SU-DHL-6 (cell line): ENCODE measurements around the gene PHRF1.

Experiments used
- H2AFZ ChIP-seq: fragments of 200-600 bp; sonication (generic); 2 replicates; pipeline ENCODE4 v1.6.1; 2014; ENCODE audit warnings: low read depth, mild to moderate bottlenecking, moderate library complexity, mixed read lengths, antibody characterized with exemption, low read length; ENCODE audit not compliant: severe bottlenecking
- H3F3A ChIP-seq: fragments of 200-600 bp; shearing (Covaris generic); 2 replicates; pipeline ENCODE4 v1.6.0; 2016; ENCODE audit warnings: antibody characterized with exemption, mild to moderate bottlenecking; ENCODE audit not compliant: insufficient read depth
- H3K27ac ChIP-seq: fragments of 200-600 bp; sonication (generic); 2 replicates; pipeline ENCODE4 v1.5.1; 2016; ENCODE audit warnings: low read depth, mild to moderate bottlenecking, low read length, moderate library complexity, mixed read lengths
- H3K27me3 ChIP-seq: fragments of 200-600 bp; sonication (generic), shearing (Covaris generic); 2 replicates; pipeline ENCODE4 v1.6.0; 2014; ENCODE audit warnings: mild to moderate bottlenecking, low read length
- H3K36me3 ChIP-seq: fragments of 200-600 bp; sonication (generic); 2 replicates; pipeline ENCODE4 v1.6.1; 2014; ENCODE audit warnings: mild to moderate bottlenecking, low read length, mixed read lengths
- H3K4me2 ChIP-seq: fragments of 300-600, 200-600 bp; shearing (Covaris generic), sonication (generic); 2 replicates; pipeline ENCODE4 v1.6.0; 2014; ENCODE audit warnings: low read length, low read depth, mild to moderate bottlenecking; ENCODE audit not compliant: poor library complexity, severe bottlenecking
- H3K4me3 ChIP-seq: fragments of 200-600 bp; sonication (generic); 2 replicates; pipeline ENCODE4 v1.5.1; 2014; ENCODE audit warnings: antibody characterized with exemption, low read length, mild to moderate bottlenecking, mixed read lengths; ENCODE audit not compliant: insufficient read depth, poor library complexity, severe bottlenecking
- H3K79me2 ChIP-seq: fragments of 200-600 bp; sonication (generic); 2 replicates; pipeline ENCODE4 v1.6.1; 2014; ENCODE audit warnings: mild to moderate bottlenecking, low read length, moderate library complexity; ENCODE audit not compliant: insufficient read depth
- H3K9ac ChIP-seq: fragments of 200-600 bp; sonication (generic); 2 replicates; pipeline ENCODE4 v1.7.0; 2014; ENCODE audit warnings: mild to moderate bottlenecking, low read length
- H3K9me2 ChIP-seq: fragments of 200-600 bp; sonication (generic); replicated peaks from 2 replicates; pipeline ENCODE4 v1.6.1; 2014; ENCODE audit warnings: low read length; ENCODE audit not compliant: insufficient read depth
- H3K9me3 ChIP-seq: fragments of 200-600 bp; sonication (generic); 2 replicates; pipeline ENCODE4 v1.6.1; 2014; ENCODE audit warnings: low read length, mixed read lengths; ENCODE audit not compliant: insufficient read depth
- H4K20me1 ChIP-seq: fragments of 200-600 bp; sonication (generic); 2 replicates; pipeline ENCODE4 v1.6.1; 2014; ENCODE audit warnings: low read depth, mild to moderate bottlenecking, antibody characterized with exemption, low read length, moderate library complexity, mixed read lengths
- CTCF ChIP-seq: fragments of 200-600 bp; sonication (generic); IDR thresholded peaks from one replicate; pipeline ENCODE4 v1.5.1; 2017; ENCODE audit warnings: antibody characterized with exemption, mild to moderate bottlenecking, low read length, moderate library complexity; ENCODE audit not compliant: insufficient read depth, poor library complexity, severe bottlenecking
- EZH2phosphoT487 ChIP-seq: fragments of 200-600 bp; sonication (generic), shearing (Covaris generic); conservative IDR thresholded peaks from 2 replicates; pipeline ENCODE4 v1.6.1; 2018; ENCODE audit warnings: mild to moderate bottlenecking, antibody characterized with exemption, low read length, moderate library complexity, mixed read lengths

Gene PHRF1

GRCh38 chr11:563066-563811 lies 13.0 kb upstream of the PHRF1 start:
- Histone ChIP-seq H3K4me2 (no peak overlapping the region), H3K27ac (no peak overlapping the region), H3K9ac (no peak overlapping the region), H3K79me2 (no peaks in the 10 kb centered on the region; the same call in 1 of the 2 replicates), H3K4me3 (no peak overlapping the region), H3K9me3 (no peaks in the 10 kb centered on the region), H2AFZ (no peak overlapping the region), H3K9me2 (no peaks in the 10 kb centered on the region), H3K36me3 (no peaks in the 10 kb centered on the region), H3K27me3 (no peaks in the 10 kb centered on the region), H4K20me1 (no peaks in the 10 kb centered on the region), H3F3A (peaks cover 3% of the 10 kb centered on the region; the same call in 1 of the 2 replicates)
- TF ChIP-seq CTCF = no peak
- TF ChIP-seq EZH2phosphoT487 = no peak

- Histone ChIP-seq H3K36me3 (no peaks in the 10 kb centered on the region), H3F3A (peaks cover 3% of the 10 kb centered on the region; the same call in 1 of the 2 replicates), H3K79me2 (no peaks in the 10 kb centered on the region; the same call in 1 of the 2 replicates), H2AFZ (no peak overlapping the region), H3K9me2 (no peaks in the 10 kb centered on the region), H4K20me1 (no peaks in the 10 kb centered on the region), H3K9me3 (no peaks in the 10 kb centered on the region), H3K27ac (no peak overlapping the region), H3K4me2 (no peak overlapping the region), H3K4me3 (no peak overlapping the region), H3K9ac (no peak overlapping the region), H3K27me3 (no peaks in the 10 kb centered on the region)
- TF ChIP-seq CTCF (no peak), EZH2phosphoT487 (no peak)
These were observed 12.3 kb upstream of the PHRF1 start for GRCh38 chr11:563812-564578.

- no peak overlapping the region for H2AFZ ChIP-seq
- H3K9me2 ChIP-seq = no peaks in the 10 kb centered on the region
- H3K4me3 ChIP-seq = no peak overlapping the region
- H3K4me2 ChIP-seq = no peak overlapping the region
- no peaks in the 10 kb centered on the region for H3K36me3 ChIP-seq
- H4K20me1 ChIP-seq = no peaks in the 10 kb centered on the region
- no peaks in the 10 kb centered on the region for H3K27me3 ChIP-seq
- no peaks in the 10 kb centered on the region; the same call in 1 of the 2 replicates for H3F3A ChIP-seq
- no peak overlapping the region for H3K9ac ChIP-seq
- no peaks in the 10 kb centered on the region; the same call in 1 of the 2 replicates for H3K79me2 ChIP-seq
- TF ChIP-seq CTCF (no peak), EZH2phosphoT487 (no peak)
- H3K27ac ChIP-seq = no peak overlapping the region
- H3K9me3 ChIP-seq = no peaks in the 10 kb centered on the region
These were observed 10.3 kb upstream of the PHRF1 start for GRCh38 chr11:565921-566509.
